Upper lobe of right lung (tissue), 1 donor: ENCODE data around the gene CPN1. TPM values are rescaled to one million over a fixed set of nuclear protein-coding genes. Genes with fewer than 3 reads are reported as not detected.

Experiments used
- ATAC-seq: fragments of 200-7000 bp; cut with Tn5 transposase; one replicate; pipeline ENCODE4 v1.9.1; 2020; ENCODE audit warnings: mild to moderate bottlenecking, moderate library complexity
- DNase-seq: peaks from one replicate; pipeline ENCODE4 v3.0.0-alpha.2; 2020
- H3K27ac ChIP-seq: fragments of 200-600 bp; one replicate; pipeline ENCODE4 v1.8.0; 2022
- H3K27me3 ChIP-seq: fragments of 200-600 bp; one replicate; pipeline ENCODE4 v1.8.0; 2022; ENCODE audit warnings: mild to moderate bottlenecking
- H3K36me3 ChIP-seq: fragments of 200-600 bp; one replicate; pipeline ENCODE4 v1.8.0; 2022
- H3K4me1 ChIP-seq: fragments of 200-600 bp; one replicate; pipeline ENCODE4 v1.8.0; 2022
- H3K4me3 ChIP-seq: fragments of 200-600 bp; one replicate; pipeline ENCODE4 v1.8.0; 2022; ENCODE audit warnings: mild to moderate bottlenecking
- H3K9me3 ChIP-seq: fragments of 200-600 bp; one replicate; pipeline ENCODE4 v1.8.0; 2022
- CTCF ChIP-seq: fragments of 200-600 bp; IDR thresholded peaks from one replicate; pipeline ENCODE4 v1.8.0; 2022; ENCODE audit warnings: antibody characterized with exemption
- intact Hi-C: fragments of 100-400 bp; cut with DNase I; formaldehyde crosslinking; loops from one replicate; pipeline ENCODE4 v1.11.0; 2022
- total RNA-seq: library from RNA; stranded (reverse); fragmentation: NEBNext Ultra II Directional; extraction: Animal tissue kit (Norgen Biotek cat#: 25700); gene quantifications from one replicate; pipeline ENCODE4 v1.2.1, GENCODE V29; 2021
- donor health status: DM: no; HTN: yes; CAD: no; lungs with severe emphysema.

CPN1 gene
- total RNA-seq, 1 donor from 2014 or later = not detected

DNA sequence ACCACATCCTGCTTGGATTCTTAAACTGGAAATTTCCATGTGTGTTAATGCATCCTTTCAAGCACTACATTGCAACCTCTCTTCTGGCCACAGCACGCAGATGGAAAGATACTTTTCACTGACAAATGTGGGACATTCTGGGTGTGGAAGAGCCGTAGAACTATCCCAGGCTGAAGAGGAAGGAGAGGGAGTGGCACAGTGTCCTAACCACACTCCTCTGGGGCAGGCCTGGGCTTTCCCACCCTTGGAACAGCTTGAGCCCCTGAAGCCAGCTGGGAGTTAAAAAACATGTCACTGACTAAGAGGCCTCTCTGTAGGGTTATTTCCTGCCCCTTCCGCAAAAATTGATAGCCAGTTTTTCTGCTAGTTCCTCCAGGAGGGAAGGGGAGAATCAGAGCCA lies 37.9 kb downstream of the CPN1 start:
- no peaks in the 10 kb centered on the region for H3K9me3 ChIP-seq
- intact Hi-C loops = no loop called here
- DNase-seq (no peak), ATAC-seq (peak; percentile 37)
- no peaks in the 10 kb centered on the region for H3K36me3 ChIP-seq
- H3K4me3 ChIP-seq = no peak overlapping the region
- no peak overlapping the region for H3K27ac ChIP-seq
- peaks cover 7% of the 10 kb centered on the region for H3K4me1 ChIP-seq
- no peak for TF ChIP-seq CTCF
- no peaks in the 10 kb centered on the region for H3K27me3 ChIP-seq

GRCh38 chr10:100043344-100043743 lies 38.3 kb downstream of the CPN1 start:
- Histone ChIP-seq H3K36me3 (no peaks in the 10 kb centered on the region), H3K4me3 (no peak overlapping the region), H3K4me1 (peaks cover 7% of the 10 kb centered on the region), H3K9me3 (no peaks in the 10 kb centered on the region), H3K27me3 (no peaks in the 10 kb centered on the region), H3K27ac (no peak overlapping the region)
- no peak for TF ChIP-seq CTCF
- DNase-seq = no peak
- intact Hi-C loops = no loop called here
- no peak for ATAC-seq

- no peaks in the 10 kb centered on the region for H3K27me3 ChIP-seq
- H3K4me1 ChIP-seq = peaks cover 7% of the 10 kb centered on the region
- no peaks in the 10 kb centered on the region for H3K9me3 ChIP-seq
- no peak for TF ChIP-seq CTCF
- H3K27ac ChIP-seq = no peak overlapping the region
- no peak overlapping the region for H3K4me3 ChIP-seq
- DNase-seq (no peak), ATAC-seq (no peak)
- H3K36me3 ChIP-seq = no peaks in the 10 kb centered on the region
- intact Hi-C loops = no loop called here
These were observed 40.2 kb downstream of the CPN1 start for GRCh38 chr10:100041306-100042002.

GRCh38 chr10:100038561-100039071 lies 43.1 kb downstream of the CPN1 start:
- ATAC-seq (no peak), DNase-seq (no peak)
- Histone ChIP-seq H3K4me3 (no peak overlapping the region), H3K27me3 (no peaks in the 10 kb centered on the region), H3K27ac (no peak overlapping the region), H3K36me3 (no peaks in the 10 kb centered on the region), H3K9me3 (no peaks in the 10 kb centered on the region), H3K4me1 (peaks cover 4% of the 10 kb centered on the region)
- intact Hi-C loops = no loop called here
- no peak for TF ChIP-seq CTCF

DNA sequence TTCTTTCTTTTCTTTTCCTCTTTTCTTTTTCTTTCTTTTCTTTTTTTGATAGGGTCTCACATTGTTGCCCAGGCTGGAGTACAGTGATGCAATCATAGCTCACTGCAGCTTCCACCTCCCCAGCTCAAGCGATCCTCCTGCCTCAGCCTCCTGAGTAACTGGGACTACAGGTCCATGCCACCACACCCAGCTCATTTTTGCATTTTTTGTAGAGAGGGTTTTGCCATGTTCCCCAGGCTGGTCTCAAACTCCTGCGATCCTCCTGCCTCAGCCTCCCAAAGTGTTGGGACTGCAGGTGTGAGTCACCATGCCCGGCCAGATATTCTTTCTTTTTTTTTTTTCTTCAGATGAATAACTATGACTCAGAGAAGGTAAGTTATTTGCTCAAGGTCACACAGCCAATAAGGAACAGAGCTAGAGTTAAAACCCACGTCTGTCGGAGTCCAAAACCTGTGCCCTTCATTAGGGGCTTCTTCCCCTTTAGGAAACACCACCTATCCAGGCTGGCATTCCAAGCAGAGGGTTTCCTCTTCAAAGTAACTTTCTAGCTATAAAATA lies 43.8 kb downstream of the CPN1 start:
- intact Hi-C loops = no loop called here
- DNase-seq (no peak), ATAC-seq (no peak)
- H3K27ac ChIP-seq = no peak overlapping the region
- H3K27me3 ChIP-seq = no peaks in the 10 kb centered on the region
- no peak for TF ChIP-seq CTCF
- H3K36me3 ChIP-seq = no peaks in the 10 kb centered on the region
- H3K9me3 ChIP-seq = no peaks in the 10 kb centered on the region
- H3K4me3 ChIP-seq = no peak overlapping the region
- H3K4me1 ChIP-seq = no peaks in the 10 kb centered on the region
